ENCODE data around the gene COL9A3.

GRCh38 chr20:62852841-62853240 is 36.0 kb downstream of the COL9A3 start:
- TF ChIP-seq CTCF (IDR thresholded peaks at IDR 0.05; ENCODE audit: poor library complexity) (no peak), EZH2 (IDR thresholded peaks at IDR 0.05; ENCODE audit: borderline replicate concordance) (no peak)

Data from hepatocyte (in vitro differentiated cells).